GM21367 (cell line): ENCODE data around the gene AP4S1.
"Not testable (repeated sequence)": the region's sequence is repeated elsewhere in the genome, so short reads cannot be mapped to it uniquely, and the experiment has no call there.

ENCODE experiments used
- ATAC-seq: cut with Tn5 transposase; IDR thresholded peaks from one replicate; pipeline ENCODE4 v1.9.1; 2021; ENCODE audit not compliant: unreplicated experiment

Gene AP4S1

GRCh38 chr14:31080484-31080883, 55.0 kb downstream of the AP4S1 start:
- ATAC-seq, result no peak

GRCh38 chr14:31083781-31084180, 58.3 kb downstream of the AP4S1 start:
- no peak for ATAC-seq

- no peak for ATAC-seq
Measured at GRCh38 chr14:31084385-31084784, 58.9 kb downstream of the AP4S1 start.

GRCh38 chr14:31085027-31085426, 59.6 kb downstream of the AP4S1 start:
- ATAC-seq, result no peak

- not testable (repeated sequence) for ATAC-seq
Measured at GRCh38 chr14:31086466-31086865, 61.0 kb downstream of the AP4S1 start.

GRCh38 chr14:31090883-31091764, 65.7 kb downstream of the AP4S1 start:
- no peak for ATAC-seq

- no peak for ATAC-seq
Measured at GRCh38 chr14:31092160-31092708, 66.8 kb downstream of the AP4S1 start.

- ATAC-seq, result not testable (repeated sequence)
Measured at GRCh38 chr14:31093884-31094839, 68.7 kb downstream of the AP4S1 start.

GRCh38 chr14:31095817-31096216, 70.4 kb downstream of the AP4S1 start:
- ATAC-seq, result not testable (repeated sequence)

GRCh38 chr14:31096255-31096654, 70.8 kb downstream of the AP4S1 start:
- ATAC-seq, result no peak

GRCh38 chr14:31097081-31097480, 71.6 kb downstream of the AP4S1 start:
- no peak for ATAC-seq

- ATAC-seq, result no peak
Measured at GRCh38 chr14:31106768-31107167, 81.3 kb downstream of the AP4S1 start.

GRCh38 chr14:31109257-31109656, 83.8 kb downstream of the AP4S1 start:
- ATAC-seq, result no peak

GRCh38 chr14:31110872-31111271, 85.4 kb downstream of the AP4S1 start:
- no peak for ATAC-seq

GRCh38 chr14:31113794-31114193, 88.3 kb downstream of the AP4S1 start:
- ATAC-seq, result no peak

- ATAC-seq, result no peak
Measured at GRCh38 chr14:31118892-31119291, 93.4 kb downstream of the AP4S1 start.

GRCh38 chr14:31122098-31122611, 96.7 kb downstream of the AP4S1 start:
- ATAC-seq, result no peak

- ATAC-seq, result no peak
Measured at GRCh38 chr14:31122921-31123320, 97.5 kb downstream of the AP4S1 start.

- no peak for ATAC-seq
Measured at GRCh38 chr14:31124197-31124596, 98.7 kb downstream of the AP4S1 start.

GRCh38 chr14:31125231-31125630, 99.8 kb downstream of the AP4S1 start:
- no peak for ATAC-seq

- no peak for ATAC-seq
Measured at GRCh38 chr14:31126680-31127079, 101.2 kb downstream of the AP4S1 start.
